ENCODE measurements around the gene CDYL.

DNA sequence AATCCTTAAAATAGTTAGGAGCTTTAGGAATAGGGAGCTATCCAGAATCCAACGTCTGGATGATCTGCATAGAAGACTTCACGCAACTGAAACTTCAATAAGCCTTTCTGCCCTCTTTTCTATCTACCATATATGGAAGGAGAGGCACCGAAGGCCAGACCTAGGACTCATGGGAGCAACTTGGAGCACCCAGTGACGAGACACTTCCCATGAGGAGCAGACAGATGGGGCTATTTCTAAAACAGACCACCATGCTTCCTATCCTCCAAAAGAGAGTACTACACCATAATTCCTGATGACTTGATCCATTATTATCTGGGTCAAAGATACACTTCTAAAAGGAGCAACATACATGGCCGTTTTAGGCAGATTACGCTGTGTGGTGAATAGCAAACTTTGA, 221.7 kb downstream of the CDYL start:
- TF ChIP-seq, protein P1, sequence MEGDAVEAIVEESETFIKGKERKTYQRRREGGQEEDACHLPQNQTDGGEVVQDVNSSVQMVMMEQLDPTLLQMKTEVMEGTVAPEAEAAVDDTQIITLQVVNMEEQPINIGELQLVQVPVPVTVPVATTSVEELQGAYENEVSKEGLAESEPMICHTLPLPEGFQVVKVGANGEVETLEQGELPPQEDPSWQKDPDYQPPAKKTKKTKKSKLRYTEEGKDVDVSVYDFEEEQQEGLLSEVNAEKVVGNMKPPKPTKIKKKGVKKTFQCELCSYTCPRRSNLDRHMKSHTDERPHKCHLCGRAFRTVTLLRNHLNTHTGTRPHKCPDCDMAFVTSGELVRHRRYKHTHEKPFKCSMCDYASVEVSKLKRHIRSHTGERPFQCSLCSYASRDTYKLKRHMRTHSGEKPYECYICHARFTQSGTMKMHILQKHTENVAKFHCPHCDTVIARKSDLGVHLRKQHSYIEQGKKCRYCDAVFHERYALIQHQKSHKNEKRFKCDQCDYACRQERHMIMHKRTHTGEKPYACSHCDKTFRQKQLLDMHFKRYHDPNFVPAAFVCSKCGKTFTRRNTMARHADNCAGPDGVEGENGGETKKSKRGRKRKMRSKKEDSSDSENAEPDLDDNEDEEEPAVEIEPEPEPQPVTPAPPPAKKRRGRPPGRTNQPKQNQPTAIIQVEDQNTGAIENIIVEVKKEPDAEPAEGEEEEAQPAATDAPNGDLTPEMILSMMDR (IDR thresholded peaks at IDR 0.05; ENCODE audit: low read depth, low read length, missing input control) = no peak
- TF ChIP-seq GABPA (IDR thresholded peaks at IDR 0.05 in 1 of 2, conservative IDR thresholded peaks at IDR 0.05 in 1 of 2) = no peak
- TF ChIP-seq, protein P2, sequence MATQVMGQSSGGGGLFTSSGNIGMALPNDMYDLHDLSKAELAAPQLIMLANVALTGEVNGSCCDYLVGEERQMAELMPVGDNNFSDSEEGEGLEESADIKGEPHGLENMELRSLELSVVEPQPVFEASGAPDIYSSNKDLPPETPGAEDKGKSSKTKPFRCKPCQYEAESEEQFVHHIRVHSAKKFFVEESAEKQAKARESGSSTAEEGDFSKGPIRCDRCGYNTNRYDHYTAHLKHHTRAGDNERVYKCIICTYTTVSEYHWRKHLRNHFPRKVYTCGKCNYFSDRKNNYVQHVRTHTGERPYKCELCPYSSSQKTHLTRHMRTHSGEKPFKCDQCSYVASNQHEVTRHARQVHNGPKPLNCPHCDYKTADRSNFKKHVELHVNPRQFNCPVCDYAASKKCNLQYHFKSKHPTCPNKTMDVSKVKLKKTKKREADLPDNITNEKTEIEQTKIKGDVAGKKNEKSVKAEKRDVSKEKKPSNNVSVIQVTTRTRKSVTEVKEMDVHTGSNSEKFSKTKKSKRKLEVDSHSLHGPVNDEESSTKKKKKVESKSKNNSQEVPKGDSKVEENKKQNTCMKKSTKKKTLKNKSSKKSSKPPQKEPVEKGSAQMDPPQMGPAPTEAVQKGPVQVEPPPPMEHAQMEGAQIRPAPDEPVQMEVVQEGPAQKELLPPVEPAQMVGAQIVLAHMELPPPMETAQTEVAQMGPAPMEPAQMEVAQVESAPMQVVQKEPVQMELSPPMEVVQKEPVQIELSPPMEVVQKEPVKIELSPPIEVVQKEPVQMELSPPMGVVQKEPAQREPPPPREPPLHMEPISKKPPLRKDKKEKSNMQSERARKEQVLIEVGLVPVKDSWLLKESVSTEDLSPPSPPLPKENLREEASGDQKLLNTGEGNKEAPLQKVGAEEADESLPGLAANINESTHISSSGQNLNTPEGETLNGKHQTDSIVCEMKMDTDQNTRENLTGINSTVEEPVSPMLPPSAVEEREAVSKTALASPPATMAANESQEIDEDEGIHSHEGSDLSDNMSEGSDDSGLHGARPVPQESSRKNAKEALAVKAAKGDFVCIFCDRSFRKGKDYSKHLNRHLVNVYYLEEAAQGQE (IDR thresholded peaks at IDR 0.05) = no peak
- no peak for TF ChIP-seq TAF1 (conservative IDR thresholded peaks at IDR 0.05)

All from liver (tissue), 3 donors.